Activated naive CD4-positive, alpha-beta T cell treated with anti-CD3 and anti-CD28 coated beads for 36 hours (primary cell): Measurements from ENCODE around the gene ESYT3. TPM values are rescaled to one million over a fixed set of nuclear protein-coding genes. Genes with fewer than 3 reads are reported as not detected.
"Not testable (repeated sequence)": the region's sequence is repeated elsewhere in the genome, so short reads cannot be mapped to it uniquely, and the experiment has no call there.

Experiments used
- CTCF ChIA-PET: fragments of 350-600 bp; sonication (Branson Sonifier 250); formaldehyde crosslinking; loops from one replicate; lab custom pipeline; 2021; ENCODE audit warnings: antibody characterized with exemption; lab: Charles Lee
- DNase-seq: peaks from one replicate; pipeline ENCODE4 v3.0.0-alpha.2; 2020
- H3K27ac Mint-ChIP-seq: one replicate; pipeline ENCODE4 v1.8.0; 2021; ENCODE audit warnings: mild to moderate bottlenecking, mixed read lengths
- H3K27me3 Mint-ChIP-seq: one replicate; pipeline ENCODE4 v1.8.0; 2021; ENCODE audit warnings: low read depth, mixed read lengths
- H3K36me3 Mint-ChIP-seq: one replicate; pipeline ENCODE4 v1.8.0; 2021; ENCODE audit warnings: low read depth, mixed read lengths
- H3K4me1 Mint-ChIP-seq: one replicate; pipeline ENCODE4 v1.8.0; 2021; ENCODE audit warnings: low read depth, mixed read lengths
- H3K4me3 Mint-ChIP-seq: one replicate; pipeline ENCODE4 v1.8.0; 2021; ENCODE audit warnings: mild to moderate bottlenecking, moderate library complexity, mixed read lengths
- H3K9me3 Mint-ChIP-seq: one replicate; pipeline ENCODE4 v1.8.0; 2021; ENCODE audit warnings: mixed read lengths
- intact Hi-C: fragments of 100-400 bp; cut with micrococcal nuclease; formaldehyde crosslinking; loops from one replicate; pipeline ENCODE4 v1.15.1; 2023
- total RNA-seq, 2 experiments: library from RNA; stranded (reverse); gene quantifications; one replicate each; pipeline ENCODE4 v1.2.3, GENCODE V29; 2021

The ESYT3 gene
- total RNA-seq, 2 experiments from 2014 or later: 0.96 to 1.1 TPM

GRCh38 chr3:138486580-138486979 lies 52.2 kb downstream of the ESYT3 start:
- CTCF ChIA-PET, intact Hi-C loops, H3K4me1 Mint-ChIP-seq, DNase-seq, H3K27me3 Mint-ChIP-seq, H3K27ac Mint-ChIP-seq, H3K4me3 Mint-ChIP-seq, H3K36me3 Mint-ChIP-seq: not testable (repeated sequence)
- peaks cover 50% of the 10 kb centered on the region for H3K9me3 Mint-ChIP-seq

DNA sequence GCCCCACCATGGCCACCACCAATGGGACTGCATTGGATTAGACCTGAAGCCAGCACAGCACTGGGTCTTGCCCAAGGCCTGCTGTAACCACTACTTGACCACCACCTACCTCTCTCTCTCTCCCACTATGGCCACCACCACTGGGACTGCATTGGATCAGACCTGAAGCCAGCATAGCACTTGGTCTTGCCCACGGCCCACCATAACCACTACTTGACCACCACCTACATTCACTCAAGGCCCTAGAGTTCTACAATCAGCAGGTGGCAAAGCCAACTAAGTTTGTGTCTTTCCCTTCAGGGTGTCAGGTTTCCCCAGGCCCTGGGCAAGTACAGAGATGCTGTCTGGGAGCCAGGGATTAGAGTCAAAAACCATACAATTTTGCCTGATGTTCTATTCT lies 57.6 kb downstream of the ESYT3 start:
- Mint-ChIP-seq H3K27me3 (no peaks in the 10 kb centered on the region), H3K27ac (no peak overlapping the region), H3K4me1 (peaks cover 3% of the 10 kb centered on the region), H3K4me3 (no peak overlapping the region), H3K36me3 (peaks cover 17% of the 10 kb centered on the region), H3K9me3 (peaks cover 31% of the 10 kb centered on the region)
- intact Hi-C loops: no loop called here
- no peak for DNase-seq
- CTCF ChIA-PET: no interaction called here

GRCh38 chr3:138492980-138493675 lies 58.7 kb downstream of the ESYT3 start:
- intact Hi-C loops: no loop called here
- no peak overlapping the region for H3K27ac Mint-ChIP-seq
- H3K27me3 Mint-ChIP-seq: no peaks in the 10 kb centered on the region
- H3K9me3 Mint-ChIP-seq: peaks cover 20% of the 10 kb centered on the region
- peaks cover 17% of the 10 kb centered on the region for H3K36me3 Mint-ChIP-seq
- DNase-seq: no peak
- H3K4me3 Mint-ChIP-seq: no peak overlapping the region
- H3K4me1 Mint-ChIP-seq: peaks cover 3% of the 10 kb centered on the region
- CTCF ChIA-PET: interaction anchor here (1.0 kb wide), 1 partner anchor 16 kb away, joined by 3 read pairs; no protein-coding TSS in a partner anchor

GRCh38 chr3:138493804-138494606 lies 59.6 kb downstream of the ESYT3 start:
- CTCF ChIA-PET: no interaction called here
- Mint-ChIP-seq H3K4me1 (peaks cover 3% of the 10 kb centered on the region), H3K9me3 (peaks cover 16% of the 10 kb centered on the region), H3K27me3 (no peaks in the 10 kb centered on the region), H3K36me3 (peaks cover 20% of the 10 kb centered on the region), H3K4me3 (no peak overlapping the region), H3K27ac (no peak overlapping the region)
- intact Hi-C loops: no loop called here
- no peak for DNase-seq

GRCh38 chr3:138494607-138494929 lies 60.2 kb downstream of the ESYT3 start:
- peaks cover 3% of the 10 kb centered on the region for H3K4me1 Mint-ChIP-seq
- H3K36me3 Mint-ChIP-seq: peaks cover 21% of the 10 kb centered on the region
- H3K27me3 Mint-ChIP-seq: no peaks in the 10 kb centered on the region
- intact Hi-C loops: no loop called here
- H3K9me3 Mint-ChIP-seq: peaks cover 12% of the 10 kb centered on the region
- no peak for DNase-seq
- no peak overlapping the region for H3K27ac Mint-ChIP-seq
- no peak overlapping the region for H3K4me3 Mint-ChIP-seq
- CTCF ChIA-PET: no interaction called here

GRCh38 chr3:138495638-138496037 lies 61.2 kb downstream of the ESYT3 start:
- H3K27me3 Mint-ChIP-seq, H3K4me3 Mint-ChIP-seq, DNase-seq, intact Hi-C loops, H3K9me3 Mint-ChIP-seq, H3K4me1 Mint-ChIP-seq, H3K27ac Mint-ChIP-seq: not testable (repeated sequence)
- peaks cover 25% of the 10 kb centered on the region for H3K36me3 Mint-ChIP-seq
- CTCF ChIA-PET: interaction anchor here (1.4 kb wide), 1 partner anchor 17 kb away, joined by 8 read pairs; no protein-coding TSS in a partner anchor

DNA sequence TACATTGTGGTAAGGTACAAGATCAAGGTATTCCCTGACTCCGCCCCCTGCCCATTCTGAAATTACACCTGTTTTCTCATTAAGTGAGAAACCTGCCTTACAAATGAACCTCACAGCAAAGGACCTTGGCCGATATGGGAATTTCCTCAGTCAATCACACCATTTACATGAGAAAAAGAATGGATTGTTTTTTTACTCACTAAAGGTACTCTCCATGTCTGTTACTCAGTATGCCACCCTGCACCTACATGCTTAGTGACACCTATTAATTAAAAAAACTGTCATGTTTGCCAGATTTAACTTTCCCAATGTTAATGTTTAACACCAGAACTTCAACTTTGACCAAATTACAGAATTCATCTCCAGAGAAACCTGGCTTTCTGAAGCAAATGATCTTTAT lies 62.0 kb downstream of the ESYT3 start:
- DNase-seq: no peak
- H3K36me3 Mint-ChIP-seq: peaks cover 25% of the 10 kb centered on the region
- peaks cover 2% of the 10 kb centered on the region for H3K9me3 Mint-ChIP-seq
- CTCF ChIA-PET: interaction anchor here (1.4 kb wide), 1 partner anchor 18 kb away, joined by 8 read pairs; no protein-coding TSS in a partner anchor
- peaks cover 3% of the 10 kb centered on the region for H3K4me1 Mint-ChIP-seq
- H3K27me3 Mint-ChIP-seq: no peaks in the 10 kb centered on the region
- H3K27ac Mint-ChIP-seq: no peak overlapping the region
- no peak overlapping the region for H3K4me3 Mint-ChIP-seq
- intact Hi-C loops: no loop called here

- Mint-ChIP-seq H3K27me3 (no peaks in the 10 kb centered on the region), H3K36me3 (peaks cover 23% of the 10 kb centered on the region), H3K4me1 (peaks cover 3% of the 10 kb centered on the region), H3K9me3 (peaks cover under 1% of the 10 kb centered on the region), H3K27ac (no peak overlapping the region), H3K4me3 (no peak overlapping the region)
- no peak for DNase-seq
- intact Hi-C loops: no loop called here
- CTCF ChIA-PET: interaction anchor here (0.6 to 1.2 kb wide), 2 partner anchors 18 to 444 kb away, joined by 3 read pairs; no protein-coding TSS in a partner anchor
Measured at GRCh38 chr3:138497021-138497420, 62.6 kb downstream of the ESYT3 start.

GRCh38 chr3:138497851-138498250 lies 63.4 kb downstream of the ESYT3 start:
- CTCF ChIA-PET: interaction anchor here (0.6 to 1.2 kb wide), 2 partner anchors 19 to 443 kb away, joined by 3 read pairs; no protein-coding TSS in a partner anchor
- Mint-ChIP-seq H3K27ac (no peak overlapping the region), H3K4me1 (peaks cover 3% of the 10 kb centered on the region), H3K4me3 (no peak overlapping the region), H3K27me3 (no peaks in the 10 kb centered on the region), H3K36me3 (peaks cover 23% of the 10 kb centered on the region), H3K9me3 (no peaks in the 10 kb centered on the region)
- intact Hi-C loops: no loop called here
- DNase-seq: no peak

DNA sequence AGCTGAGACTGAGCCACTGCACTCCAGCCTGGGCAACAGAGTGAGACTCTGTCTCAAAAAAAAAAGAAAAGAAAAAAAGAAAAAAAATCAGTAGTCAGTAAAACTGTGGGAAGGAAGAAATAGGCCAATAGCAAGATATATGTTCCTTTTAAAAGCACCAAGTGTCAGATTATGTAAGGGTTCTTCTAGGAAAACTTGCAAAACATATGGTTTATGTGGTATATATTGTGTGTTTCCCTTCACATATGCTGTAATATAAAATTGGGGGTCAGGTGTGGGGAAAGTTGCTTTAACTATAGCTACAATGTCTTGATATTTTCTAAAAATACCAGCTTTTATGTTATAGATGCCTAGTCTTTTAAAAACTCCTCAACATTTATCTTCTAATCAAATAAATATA lies 64.6 kb downstream of the ESYT3 start:
- intact Hi-C loops: no loop called here
- DNase-seq: no peak
- H3K4me1 Mint-ChIP-seq: peaks cover 3% of the 10 kb centered on the region
- H3K36me3 Mint-ChIP-seq: peaks cover 16% of the 10 kb centered on the region
- H3K27ac Mint-ChIP-seq: no peak overlapping the region
- CTCF ChIA-PET: no interaction called here
- no peaks in the 10 kb centered on the region for H3K27me3 Mint-ChIP-seq
- no peak overlapping the region for H3K4me3 Mint-ChIP-seq
- H3K9me3 Mint-ChIP-seq: no peaks in the 10 kb centered on the region

- Mint-ChIP-seq H3K27me3 (no peaks in the 10 kb centered on the region), H3K36me3 (peaks cover 3% of the 10 kb centered on the region), H3K4me3 (no peak overlapping the region), H3K27ac (no peak overlapping the region), H3K4me1 (no peaks in the 10 kb centered on the region), H3K9me3 (no peaks in the 10 kb centered on the region)
- CTCF ChIA-PET: no interaction called here
- DNase-seq: no peak
- intact Hi-C loops: no loop called here
Measured at GRCh38 chr3:138507524-138507923, 73.1 kb downstream of the ESYT3 start.

- DNase-seq: no peak
- no peak overlapping the region for H3K4me3 Mint-ChIP-seq
- CTCF ChIA-PET: no interaction called here
- no peak overlapping the region for H3K27ac Mint-ChIP-seq
- H3K36me3 Mint-ChIP-seq: peaks cover 3% of the 10 kb centered on the region
- no peaks in the 10 kb centered on the region for H3K9me3 Mint-ChIP-seq
- intact Hi-C loops: no loop called here
- peaks cover 6% of the 10 kb centered on the region for H3K4me1 Mint-ChIP-seq
- H3K27me3 Mint-ChIP-seq: no peaks in the 10 kb centered on the region
Measured at GRCh38 chr3:138509586-138509985, 75.2 kb downstream of the ESYT3 start.
